ENCODE results near the gene XRCC1. TPM values are rescaled to one million over a fixed set of nuclear protein-coding genes. Genes with fewer than 3 reads are reported as not detected.

XRCC1 gene
- total and polyA plus RNA-seq, 2 experiments from 2014 or later: 35.3 to 49.5 TPM

DNA sequence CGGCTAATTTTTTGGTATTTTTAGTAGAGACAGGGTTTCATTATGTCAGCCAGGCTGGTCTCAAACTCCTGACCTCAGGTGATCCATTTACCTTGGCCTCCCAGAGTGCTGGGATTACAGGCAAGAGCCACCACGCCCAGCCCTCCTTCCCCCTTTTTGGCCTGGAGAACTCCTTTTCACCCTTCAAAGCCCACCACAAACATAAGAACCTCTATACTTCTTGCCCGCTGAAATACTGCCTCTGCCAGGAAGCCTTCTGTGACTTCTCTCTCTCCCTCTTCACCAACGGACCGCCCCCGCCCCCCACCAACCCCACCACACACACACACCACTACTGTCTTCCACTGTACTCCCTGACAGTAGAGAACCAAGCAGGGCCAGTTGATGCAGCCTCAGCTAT, 41.6 kb upstream of the XRCC1 start (continued):
- TF ChIP-seq, protein P1, sequence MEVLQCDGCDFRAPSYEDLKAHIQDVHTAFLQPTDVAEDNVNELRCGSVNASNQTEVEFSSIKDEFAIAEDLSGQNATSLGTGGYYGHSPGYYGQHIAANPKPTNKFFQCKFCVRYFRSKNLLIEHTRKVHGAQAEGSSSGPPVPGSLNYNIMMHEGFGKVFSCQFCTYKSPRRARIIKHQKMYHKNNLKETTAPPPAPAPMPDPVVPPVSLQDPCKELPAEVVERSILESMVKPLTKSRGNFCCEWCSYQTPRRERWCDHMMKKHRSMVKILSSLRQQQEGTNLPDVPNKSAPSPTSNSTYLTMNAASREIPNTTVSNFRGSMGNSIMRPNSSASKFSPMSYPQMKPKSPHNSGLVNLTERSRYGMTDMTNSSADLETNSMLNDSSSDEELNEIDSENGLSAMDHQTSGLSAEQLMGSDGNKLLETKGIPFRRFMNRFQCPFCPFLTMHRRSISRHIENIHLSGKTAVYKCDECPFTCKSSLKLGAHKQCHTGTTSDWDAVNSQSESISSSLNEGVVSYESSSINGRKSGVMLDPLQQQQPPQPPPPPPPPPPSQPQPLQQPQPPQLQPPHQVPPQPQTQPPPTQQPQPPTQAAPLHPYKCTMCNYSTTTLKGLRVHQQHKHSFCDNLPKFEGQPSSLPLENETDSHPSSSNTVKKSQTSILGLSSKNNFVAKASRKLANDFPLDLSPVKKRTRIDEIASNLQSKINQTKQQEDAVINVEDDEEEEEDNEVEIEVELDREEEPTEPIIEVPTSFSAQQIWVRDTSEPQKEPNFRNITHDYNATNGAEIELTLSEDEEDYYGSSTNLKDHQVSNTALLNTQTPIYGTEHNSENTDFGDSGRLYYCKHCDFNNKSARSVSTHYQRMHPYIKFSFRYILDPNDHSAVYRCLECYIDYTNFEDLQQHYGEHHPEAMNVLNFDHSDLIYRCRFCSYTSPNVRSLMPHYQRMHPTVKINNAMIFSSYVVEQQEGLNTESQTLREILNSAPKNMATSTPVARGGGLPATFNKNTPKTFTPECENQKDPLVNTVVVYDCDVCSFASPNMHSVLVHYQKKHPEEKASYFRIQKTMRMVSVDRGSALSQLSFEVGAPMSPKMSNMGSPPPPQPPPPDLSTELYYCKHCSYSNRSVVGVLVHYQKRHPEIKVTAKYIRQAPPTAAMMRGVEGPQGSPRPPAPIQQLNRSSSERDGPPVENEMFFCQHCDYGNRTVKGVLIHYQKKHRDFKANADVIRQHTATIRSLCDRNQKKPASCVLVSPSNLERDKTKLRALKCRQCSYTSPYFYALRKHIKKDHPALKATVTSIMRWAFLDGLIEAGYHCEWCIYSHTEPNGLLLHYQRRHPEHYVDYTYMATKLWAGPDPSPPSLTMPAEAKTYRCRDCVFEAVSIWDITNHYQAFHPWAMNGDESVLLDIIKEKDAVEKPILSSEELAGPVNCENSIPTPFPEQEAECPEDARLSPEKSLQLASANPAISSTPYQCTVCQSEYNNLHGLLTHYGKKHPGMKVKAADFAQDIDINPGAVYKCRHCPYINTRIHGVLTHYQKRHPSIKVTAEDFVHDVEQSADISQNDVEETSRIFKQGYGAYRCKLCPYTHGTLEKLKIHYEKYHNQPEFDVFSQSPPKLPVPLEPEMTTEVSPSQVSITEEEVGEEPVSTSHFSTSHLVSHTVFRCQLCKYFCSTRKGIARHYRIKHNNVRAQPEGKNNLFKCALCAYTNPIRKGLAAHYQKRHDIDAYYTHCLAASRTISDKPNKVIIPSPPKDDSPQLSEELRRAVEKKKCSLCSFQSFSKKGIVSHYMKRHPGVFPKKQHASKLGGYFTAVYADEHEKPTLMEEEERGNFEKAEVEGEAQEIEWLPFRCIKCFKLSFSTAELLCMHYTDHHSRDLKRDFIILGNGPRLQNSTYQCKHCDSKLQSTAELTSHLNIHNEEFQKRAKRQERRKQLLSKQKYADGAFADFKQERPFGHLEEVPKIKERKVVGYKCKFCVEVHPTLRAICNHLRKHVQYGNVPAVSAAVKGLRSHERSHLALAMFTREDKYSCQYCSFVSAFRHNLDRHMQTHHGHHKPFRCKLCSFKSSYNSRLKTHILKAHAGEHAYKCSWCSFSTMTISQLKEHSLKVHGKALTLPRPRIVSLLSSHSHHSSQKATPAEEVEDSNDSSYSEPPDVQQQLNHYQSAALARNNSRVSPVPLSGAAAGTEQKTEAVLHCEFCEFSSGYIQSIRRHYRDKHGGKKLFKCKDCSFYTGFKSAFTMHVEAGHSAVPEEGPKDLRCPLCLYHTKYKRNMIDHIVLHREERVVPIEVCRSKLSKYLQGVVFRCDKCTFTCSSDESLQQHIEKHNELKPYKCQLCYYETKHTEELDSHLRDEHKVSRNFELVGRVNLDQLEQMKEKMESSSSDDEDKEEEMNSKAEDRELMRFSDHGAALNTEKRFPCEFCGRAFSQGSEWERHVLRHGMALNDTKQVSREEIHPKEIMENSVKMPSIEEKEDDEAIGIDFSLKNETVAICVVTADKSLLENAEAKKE (CRISPR knock-in tag; IDR thresholded peaks at IDR 0.05): no peak
- no peak for TF ChIP-seq ZNF114 (CRISPR knock-in tag; IDR thresholded peaks at IDR 0.05)
- TF ChIP-seq EZH2 (IDR thresholded peaks at IDR 0.05; ENCODE audit: low read depth, unreplicated experiment): no peak
- TF ChIP-seq CREB1 (CRISPR knock-in tag; IDR thresholded peaks at IDR 0.05; ENCODE audit: low read depth): no peak
- TF ChIP-seq, protein P2, sequence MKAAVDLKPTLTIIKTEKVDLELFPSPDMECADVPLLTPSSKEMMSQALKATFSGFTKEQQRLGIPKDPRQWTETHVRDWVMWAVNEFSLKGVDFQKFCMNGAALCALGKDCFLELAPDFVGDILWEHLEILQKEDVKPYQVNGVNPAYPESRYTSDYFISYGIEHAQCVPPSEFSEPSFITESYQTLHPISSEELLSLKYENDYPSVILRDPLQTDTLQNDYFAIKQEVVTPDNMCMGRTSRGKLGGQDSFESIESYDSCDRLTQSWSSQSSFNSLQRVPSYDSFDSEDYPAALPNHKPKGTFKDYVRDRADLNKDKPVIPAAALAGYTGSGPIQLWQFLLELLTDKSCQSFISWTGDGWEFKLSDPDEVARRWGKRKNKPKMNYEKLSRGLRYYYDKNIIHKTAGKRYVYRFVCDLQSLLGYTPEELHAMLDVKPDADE (IDR thresholded peaks at IDR 0.05): no peak
- TF ChIP-seq, protein P3, sequence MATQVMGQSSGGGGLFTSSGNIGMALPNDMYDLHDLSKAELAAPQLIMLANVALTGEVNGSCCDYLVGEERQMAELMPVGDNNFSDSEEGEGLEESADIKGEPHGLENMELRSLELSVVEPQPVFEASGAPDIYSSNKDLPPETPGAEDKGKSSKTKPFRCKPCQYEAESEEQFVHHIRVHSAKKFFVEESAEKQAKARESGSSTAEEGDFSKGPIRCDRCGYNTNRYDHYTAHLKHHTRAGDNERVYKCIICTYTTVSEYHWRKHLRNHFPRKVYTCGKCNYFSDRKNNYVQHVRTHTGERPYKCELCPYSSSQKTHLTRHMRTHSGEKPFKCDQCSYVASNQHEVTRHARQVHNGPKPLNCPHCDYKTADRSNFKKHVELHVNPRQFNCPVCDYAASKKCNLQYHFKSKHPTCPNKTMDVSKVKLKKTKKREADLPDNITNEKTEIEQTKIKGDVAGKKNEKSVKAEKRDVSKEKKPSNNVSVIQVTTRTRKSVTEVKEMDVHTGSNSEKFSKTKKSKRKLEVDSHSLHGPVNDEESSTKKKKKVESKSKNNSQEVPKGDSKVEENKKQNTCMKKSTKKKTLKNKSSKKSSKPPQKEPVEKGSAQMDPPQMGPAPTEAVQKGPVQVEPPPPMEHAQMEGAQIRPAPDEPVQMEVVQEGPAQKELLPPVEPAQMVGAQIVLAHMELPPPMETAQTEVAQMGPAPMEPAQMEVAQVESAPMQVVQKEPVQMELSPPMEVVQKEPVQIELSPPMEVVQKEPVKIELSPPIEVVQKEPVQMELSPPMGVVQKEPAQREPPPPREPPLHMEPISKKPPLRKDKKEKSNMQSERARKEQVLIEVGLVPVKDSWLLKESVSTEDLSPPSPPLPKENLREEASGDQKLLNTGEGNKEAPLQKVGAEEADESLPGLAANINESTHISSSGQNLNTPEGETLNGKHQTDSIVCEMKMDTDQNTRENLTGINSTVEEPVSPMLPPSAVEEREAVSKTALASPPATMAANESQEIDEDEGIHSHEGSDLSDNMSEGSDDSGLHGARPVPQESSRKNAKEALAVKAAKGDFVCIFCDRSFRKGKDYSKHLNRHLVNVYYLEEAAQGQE (IDR thresholded peaks at IDR 0.05; ENCODE audit: unreplicated experiment): no peak
- TF ChIP-seq POLR2AphosphoS5 (IDR thresholded peaks at IDR 0.05; ENCODE audit: low read depth): no peak
- no peak for TF ChIP-seq NANOG (IDR thresholded peaks at IDR 0.05; ENCODE audit: borderline replicate concordance)
- no peak for TF ChIP-seq STAT1 (IDR thresholded peaks at IDR 0.05; ENCODE audit: unreplicated experiment)
